ENCODE measurements around the gene SCN2B.

Gene SCN2B

GRCh38 chr11:118144301-118145268 lies 31.9 kb downstream of the SCN2B start:
- H3K36me3 ChIP-seq (ENCODE audit: control insufficient read depth, insufficient read depth, low read length) = no peaks in the 10 kb centered on the region
- TF ChIP-seq CTCF (IDR thresholded peaks at IDR 0.05; ENCODE audit: insufficient read depth, low read length, poor library complexity, severe bottlenecking) = no peak
- peaks cover 7% of the 10 kb centered on the region for H3K27me3 ChIP-seq (replicated peaks; ENCODE audit: control insufficient read depth, insufficient read depth, low read length)
- DNase-seq (ENCODE audit: extremely low read depth, insufficient read length) = no peak
- no peak overlapping the region for H3K4me3 ChIP-seq (replicated peaks; ENCODE audit: low read depth, low read length)

- no peak for DNase-seq (ENCODE audit: extremely low read depth, insufficient read length)
- H3K27me3 ChIP-seq (replicated peaks; ENCODE audit: control insufficient read depth, insufficient read depth, low read length) = peaks cover 7% of the 10 kb centered on the region
- H3K4me3 ChIP-seq (replicated peaks; ENCODE audit: low read depth, low read length) = no peak overlapping the region
- no peak for TF ChIP-seq CTCF (IDR thresholded peaks at IDR 0.05; ENCODE audit: insufficient read depth, low read length, poor library complexity, severe bottlenecking)
- H3K36me3 ChIP-seq (ENCODE audit: control insufficient read depth, insufficient read depth, low read length) = no peaks in the 10 kb centered on the region
Measured at GRCh38 chr11:118143661-118144185, 32.7 kb downstream of the SCN2B start.

- Histone ChIP-seq H3K4me3 (replicated peaks; ENCODE audit: low read depth, low read length) (no peak overlapping the region), H3K36me3 (ENCODE audit: control insufficient read depth, insufficient read depth, low read length) (no peaks in the 10 kb centered on the region), H3K27me3 (replicated peaks; ENCODE audit: control insufficient read depth, insufficient read depth, low read length) (peaks cover 4% of the 10 kb centered on the region)
- TF ChIP-seq CTCF (IDR thresholded peaks at IDR 0.05; ENCODE audit: insufficient read depth, low read length, poor library complexity, severe bottlenecking) = no peak
- no peak for DNase-seq (ENCODE audit: extremely low read depth, insufficient read length)
Measured at GRCh38 chr11:118142809-118143208, 33.6 kb downstream of the SCN2B start.

- TF ChIP-seq CTCF (IDR thresholded peaks at IDR 0.05; ENCODE audit: insufficient read depth, low read length, poor library complexity, severe bottlenecking) = no peak
- no peak for DNase-seq (ENCODE audit: extremely low read depth, insufficient read length)
- peaks cover 3% of the 10 kb centered on the region for H3K27me3 ChIP-seq (replicated peaks; ENCODE audit: control insufficient read depth, insufficient read depth, low read length)
- no peaks in the 10 kb centered on the region for H3K36me3 ChIP-seq (ENCODE audit: control insufficient read depth, insufficient read depth, low read length)
- H3K4me3 ChIP-seq (replicated peaks; ENCODE audit: low read depth, low read length) = no peak overlapping the region
Measured at GRCh38 chr11:118142081-118142480, 34.4 kb downstream of the SCN2B start.

GRCh38 chr11:118139578-118139977 lies 36.9 kb downstream of the SCN2B start:
- no peak for DNase-seq (ENCODE audit: extremely low read depth, insufficient read length)
- H3K27me3 ChIP-seq (replicated peaks; ENCODE audit: control insufficient read depth, insufficient read depth, low read length) = peaks cover 2% of the 10 kb centered on the region
- H3K36me3 ChIP-seq (ENCODE audit: control insufficient read depth, insufficient read depth, low read length) = no peaks in the 10 kb centered on the region
- H3K4me3 ChIP-seq (replicated peaks; ENCODE audit: low read depth, low read length) = no peak overlapping the region
- no peak for TF ChIP-seq CTCF (IDR thresholded peaks at IDR 0.05; ENCODE audit: insufficient read depth, low read length, poor library complexity, severe bottlenecking)

Data from GM06990 (cell line).